H1 (cell line): ENCODE measurements around the gene FAM216A. TPM values are rescaled to one million over a fixed set of nuclear protein-coding genes. Genes with fewer than 3 reads are reported as not detected.

ENCODE experiments used
- CHD7 ChIP-seq: fragments of 300-600 bp; sonication (generic); IDR thresholded peaks from 2 replicates; pipeline ENCODE4 v1.7.1; 2012; ENCODE audit warnings: low read length, moderate library complexity, mild to moderate bottlenecking, inconsistent platforms; ENCODE audit not compliant: insufficient replicate concordance
- CTBP2 ChIP-seq: IDR thresholded peaks from 2 replicates; pipeline ENCODE4 v1.7.0; 2011; ENCODE audit warnings: borderline replicate concordance, mild to moderate bottlenecking, moderate library complexity, mixed read lengths, low read length; ENCODE audit not compliant: insufficient read depth, insufficient read length
- GTF2F1 ChIP-seq: IDR thresholded peaks from 2 replicates; pipeline ENCODE4 v1.6.1; 2012; ENCODE audit warnings: low read depth, low read length, improper control_type of control experiment, borderline replicate concordance
- HDAC6 ChIP-seq: IDR thresholded peaks from one replicate; pipeline ENCODE4 v1.7.1; 2012; ENCODE audit warnings: low read depth, mild to moderate bottlenecking, inconsistent platforms, low read length, moderate library complexity
- MAX ChIP-seq: IDR thresholded peaks from 2 replicates; pipeline ENCODE4 v1.6.1; 2012; ENCODE audit warnings: inconsistent platforms
- polyA plus RNA-seq, 7 experiments: library from polyadenylated mRNA; depleted of rRNA in 3 of 7; stranded (reverse) in 5 of 7; unstranded in 2 of 7; fragments of >200 nt in 5 of 7; fragments of 200-250 nt in 2 of 7; gene quantifications; 1 replicate in 5 of 7; 2 replicates in 1 of 7; 4 replicates in 1 of 7; pipeline versions ENCODE4 v1.2.1 to v1.2.3, GENCODE V29; 2011 to 2013; ENCODE audit warnings: missing spikeins in 2 of 7, mixed read lengths in 2 of 7
- total RNA-seq: library from RNA; stranded (reverse); fragmentation: NEBNext Ultra II Directional; extraction: Animal tissue kit (Norgen Biotek cat#: 25700); gene quantifications from 2 replicates; pipeline ENCODE4 v1.2.1, GENCODE V29; 2021
- TF ChIP-seq, protein P1 (sequence below), 3 experiments: IDR thresholded peaks; 1 replicate in 2 of 3; 2 replicates in 1 of 3; pipeline versions ENCODE4 v1.5.1 to v1.6.1; 2011; ENCODE audit warnings: low read length in 3 of 3, mild to moderate bottlenecking in 3 of 3, inconsistent platforms in 2 of 3, low read depth in 1 of 3, moderate library complexity in 1 of 3; ENCODE audit not compliant: insufficient read depth in 1 of 3; ENCODE audit errors: control extremely low read depth in 1 of 3

FAM216A gene
- total and polyA plus RNA-seq, 2 of the 8 experiments (the other 6 are each of a cell fraction or from before 2014, with no cell fraction given): 19.8 to 24.6 TPM

DNA sequence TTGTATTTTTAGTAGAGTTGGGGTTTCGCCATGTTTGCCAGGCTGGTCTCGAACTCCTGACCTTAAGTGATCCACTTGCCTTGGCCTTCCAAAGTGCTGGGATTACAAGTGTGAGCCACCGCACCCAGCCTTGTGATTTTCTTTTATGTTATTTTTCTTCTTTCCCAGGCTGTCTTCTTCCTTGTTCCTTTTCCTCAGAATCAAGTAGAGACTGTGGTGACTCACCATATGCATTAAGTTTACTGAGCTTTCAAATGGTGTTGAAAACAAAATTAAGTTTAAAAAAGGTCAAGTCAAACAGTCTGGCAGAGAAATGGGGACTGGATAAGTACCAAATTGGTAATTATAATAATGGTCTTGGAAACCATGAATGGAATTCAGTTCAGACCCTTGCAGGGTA lies 24.2 kb upstream of the FAM216A start (continued):
- TF ChIP-seq CHD7: no peak
- TF ChIP-seq HDAC6: no peak
- TF ChIP-seq CTBP2: no peak
- TF ChIP-seq, protein P1, sequence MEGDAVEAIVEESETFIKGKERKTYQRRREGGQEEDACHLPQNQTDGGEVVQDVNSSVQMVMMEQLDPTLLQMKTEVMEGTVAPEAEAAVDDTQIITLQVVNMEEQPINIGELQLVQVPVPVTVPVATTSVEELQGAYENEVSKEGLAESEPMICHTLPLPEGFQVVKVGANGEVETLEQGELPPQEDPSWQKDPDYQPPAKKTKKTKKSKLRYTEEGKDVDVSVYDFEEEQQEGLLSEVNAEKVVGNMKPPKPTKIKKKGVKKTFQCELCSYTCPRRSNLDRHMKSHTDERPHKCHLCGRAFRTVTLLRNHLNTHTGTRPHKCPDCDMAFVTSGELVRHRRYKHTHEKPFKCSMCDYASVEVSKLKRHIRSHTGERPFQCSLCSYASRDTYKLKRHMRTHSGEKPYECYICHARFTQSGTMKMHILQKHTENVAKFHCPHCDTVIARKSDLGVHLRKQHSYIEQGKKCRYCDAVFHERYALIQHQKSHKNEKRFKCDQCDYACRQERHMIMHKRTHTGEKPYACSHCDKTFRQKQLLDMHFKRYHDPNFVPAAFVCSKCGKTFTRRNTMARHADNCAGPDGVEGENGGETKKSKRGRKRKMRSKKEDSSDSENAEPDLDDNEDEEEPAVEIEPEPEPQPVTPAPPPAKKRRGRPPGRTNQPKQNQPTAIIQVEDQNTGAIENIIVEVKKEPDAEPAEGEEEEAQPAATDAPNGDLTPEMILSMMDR (IDR thresholded peaks at IDR 0.05; ENCODE audit: control extremely low read depth in 1 of 3, insufficient read depth in 1 of 3, low read depth in 1 of 3, low read length in 3 of 3): no peak
- TF ChIP-seq GTF2F1: no peak
- no peak for TF ChIP-seq MAX
- TF ChIP-seq, all 59 proteins: peak for 0
